Activated CD8-positive, alpha-beta T cell treated with anti-CD3 and anti-CD28 coated beads for 36 hours (primary cell): ENCODE data around the gene XPR1. TPM values are rescaled to one million over a fixed set of nuclear protein-coding genes. Genes with fewer than 3 reads are reported as not detected.

ENCODE experiments used
- ATAC-seq: fragments of 200-7000 bp; cut with Tn5 transposase; one replicate; pipeline ENCODE4 v1.10.0; 2021; ENCODE audit warnings: mild to moderate bottlenecking, moderate library complexity
- CTCF ChIA-PET: fragments of 350-600 bp; sonication (Branson Sonifier 250); formaldehyde crosslinking; loops from one replicate; lab custom pipeline; 2021; ENCODE audit warnings: antibody characterized with exemption; lab: Charles Lee
- POLR2A ChIA-PET: fragments of 350-600 bp; sonication (Branson Sonifier 250); formaldehyde crosslinking; loops from one replicate; lab custom pipeline; 2021; ENCODE audit warnings: antibody characterized with exemption; lab: Charles Lee
- DNase-seq: peaks from one replicate; pipeline ENCODE4 v3.0.0-alpha.2; 2020
- H3K27ac Mint-ChIP-seq: one replicate; pipeline ENCODE4 v1.8.0; 2021; ENCODE audit warnings: mild to moderate bottlenecking, mixed read lengths
- H3K27me3 Mint-ChIP-seq: one replicate; pipeline ENCODE4 v1.8.0; 2021; ENCODE audit warnings: mixed read lengths
- H3K36me3 Mint-ChIP-seq: one replicate; pipeline ENCODE4 v1.8.0; 2021; ENCODE audit warnings: low read depth, mixed read lengths
- H3K4me1 Mint-ChIP-seq: one replicate; pipeline ENCODE4 v1.8.0; 2021; ENCODE audit warnings: low read depth, mixed read lengths
- H3K4me3 Mint-ChIP-seq: one replicate; pipeline ENCODE4 v1.8.0; 2021; ENCODE audit warnings: mild to moderate bottlenecking, moderate library complexity, mixed read lengths
- H3K9me3 Mint-ChIP-seq: one replicate; pipeline ENCODE4 v1.8.0; 2021; ENCODE audit warnings: mixed read lengths
- CTCF ChIP-seq: fragments of 200-600 bp; IDR thresholded peaks from one replicate; pipeline ENCODE4 v1.8.0; 2022; ENCODE audit warnings: antibody characterized with exemption, mild to moderate bottlenecking
- intact Hi-C: fragments of 100-400 bp; cut with micrococcal nuclease; formaldehyde crosslinking; loops from one replicate; pipeline ENCODE4 v1.10.0; 2022
- total RNA-seq, 2 experiments: library from RNA; stranded (reverse); gene quantifications; one replicate each; pipeline ENCODE4 v1.2.3, GENCODE V29; 2021

The XPR1 gene
- total RNA-seq, 2 experiments from 2014 or later = 12.8 to 14.4 TPM

GRCh38 chr1:180617774-180618395 lies 13.9 kb upstream of the XPR1 start:
- no peaks in the 10 kb centered on the region for H3K4me1 Mint-ChIP-seq
- intact Hi-C loops = no loop called here
- H3K27ac Mint-ChIP-seq = no peak overlapping the region
- H3K4me3 Mint-ChIP-seq = no peak overlapping the region
- no peaks in the 10 kb centered on the region for H3K9me3 Mint-ChIP-seq
- H3K36me3 Mint-ChIP-seq = no peaks in the 10 kb centered on the region
- DNase-seq (no peak), ATAC-seq (no peak)
- TF ChIP-seq CTCF = no peak
- CTCF ChIA-PET = interaction anchor here (1.8 to 2.6 kb wide), 2 partner anchors 10 to 18 kb away, joined by 6 to 8 read pairs; no protein-coding TSS in a partner anchor
- no peaks in the 10 kb centered on the region for H3K27me3 Mint-ChIP-seq
- POLR2A ChIA-PET = no interaction called here

GRCh38 chr1:180620581-180620980 lies 11.2 kb upstream of the XPR1 start:
- H3K36me3 Mint-ChIP-seq = no peaks in the 10 kb centered on the region
- no peak for DNase-seq
- no peak for TF ChIP-seq CTCF
- ChIA-PET POLR2A (no interaction called here), CTCF (interaction anchor here (0.7 to 2.6 kb wide), 3 partner anchors 11 to 15 kb away, joined by 3 to 8 read pairs (median 5); partner anchors contain the start of gene XPR1)
- H3K27me3 Mint-ChIP-seq = peaks cover 3% of the 10 kb centered on the region
- no peaks in the 10 kb centered on the region for H3K4me1 Mint-ChIP-seq
- no peaks in the 10 kb centered on the region for H3K9me3 Mint-ChIP-seq
- H3K4me3 Mint-ChIP-seq = no peak overlapping the region
- H3K27ac Mint-ChIP-seq = no peak overlapping the region
- no peak for ATAC-seq
- intact Hi-C loops = no loop called here

GRCh38 chr1:180622658-180623508 lies 8.9 kb upstream of the XPR1 start:
- intact Hi-C loops = no loop called here
- DNase-seq (no peak), ATAC-seq (no peak)
- Mint-ChIP-seq H3K36me3 (no peaks in the 10 kb centered on the region), H3K4me1 (no peaks in the 10 kb centered on the region), H3K9me3 (no peaks in the 10 kb centered on the region), H3K4me3 (no peak overlapping the region), H3K27me3 (peaks cover 6% of the 10 kb centered on the region), H3K27ac (no peak overlapping the region)
- ChIA-PET CTCF (no interaction called here), POLR2A (interaction anchor here (0.5 kb wide), 1 partner anchor 57 kb away, joined by 3 read pairs; no protein-coding TSS in a partner anchor)
- no peak for TF ChIP-seq CTCF

GRCh38 chr1:180623579-180624347 lies 8.1 kb upstream of the XPR1 start:
- Mint-ChIP-seq H3K4me1 (no peaks in the 10 kb centered on the region), H3K9me3 (no peaks in the 10 kb centered on the region), H3K4me3 (no peak overlapping the region), H3K36me3 (no peaks in the 10 kb centered on the region), H3K27me3 (peaks cover 6% of the 10 kb centered on the region), H3K27ac (no peak overlapping the region)
- intact Hi-C loops = no loop called here
- TF ChIP-seq CTCF = no peak
- ATAC-seq = no peak
- no peak for DNase-seq
- ChIA-PET CTCF (no interaction called here), POLR2A (no interaction called here)
